ENCODE data around the gene RGMA.

DNA sequence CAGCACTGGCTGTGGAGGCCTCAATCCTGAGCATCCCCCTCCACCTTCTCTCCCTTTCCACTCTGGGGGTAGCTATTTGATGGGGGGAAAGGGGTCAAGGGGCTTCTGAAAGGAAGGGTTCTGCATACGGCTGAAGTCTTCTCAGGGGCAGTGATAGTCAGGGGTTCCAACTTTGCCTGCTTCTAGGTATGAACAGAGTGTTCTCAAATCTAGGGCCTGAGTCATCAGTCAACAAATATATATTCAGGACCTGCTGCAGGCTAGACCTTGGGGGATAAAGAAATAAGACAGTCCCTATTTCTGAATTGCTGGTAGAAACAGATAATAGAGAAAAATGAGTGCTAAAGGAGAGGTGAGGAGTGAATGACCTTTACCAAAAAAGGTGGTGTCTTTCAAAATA is 12.8 kb downstream of the RGMA start:
- TF ChIP-seq FOXP2 (optimal IDR thresholded peaks at IDR 0.05; ENCODE audit: borderline replicate concordance, extremely low read depth, extremely low read length, insufficient read depth), result no peak
- TF ChIP-seq, protein P1, sequence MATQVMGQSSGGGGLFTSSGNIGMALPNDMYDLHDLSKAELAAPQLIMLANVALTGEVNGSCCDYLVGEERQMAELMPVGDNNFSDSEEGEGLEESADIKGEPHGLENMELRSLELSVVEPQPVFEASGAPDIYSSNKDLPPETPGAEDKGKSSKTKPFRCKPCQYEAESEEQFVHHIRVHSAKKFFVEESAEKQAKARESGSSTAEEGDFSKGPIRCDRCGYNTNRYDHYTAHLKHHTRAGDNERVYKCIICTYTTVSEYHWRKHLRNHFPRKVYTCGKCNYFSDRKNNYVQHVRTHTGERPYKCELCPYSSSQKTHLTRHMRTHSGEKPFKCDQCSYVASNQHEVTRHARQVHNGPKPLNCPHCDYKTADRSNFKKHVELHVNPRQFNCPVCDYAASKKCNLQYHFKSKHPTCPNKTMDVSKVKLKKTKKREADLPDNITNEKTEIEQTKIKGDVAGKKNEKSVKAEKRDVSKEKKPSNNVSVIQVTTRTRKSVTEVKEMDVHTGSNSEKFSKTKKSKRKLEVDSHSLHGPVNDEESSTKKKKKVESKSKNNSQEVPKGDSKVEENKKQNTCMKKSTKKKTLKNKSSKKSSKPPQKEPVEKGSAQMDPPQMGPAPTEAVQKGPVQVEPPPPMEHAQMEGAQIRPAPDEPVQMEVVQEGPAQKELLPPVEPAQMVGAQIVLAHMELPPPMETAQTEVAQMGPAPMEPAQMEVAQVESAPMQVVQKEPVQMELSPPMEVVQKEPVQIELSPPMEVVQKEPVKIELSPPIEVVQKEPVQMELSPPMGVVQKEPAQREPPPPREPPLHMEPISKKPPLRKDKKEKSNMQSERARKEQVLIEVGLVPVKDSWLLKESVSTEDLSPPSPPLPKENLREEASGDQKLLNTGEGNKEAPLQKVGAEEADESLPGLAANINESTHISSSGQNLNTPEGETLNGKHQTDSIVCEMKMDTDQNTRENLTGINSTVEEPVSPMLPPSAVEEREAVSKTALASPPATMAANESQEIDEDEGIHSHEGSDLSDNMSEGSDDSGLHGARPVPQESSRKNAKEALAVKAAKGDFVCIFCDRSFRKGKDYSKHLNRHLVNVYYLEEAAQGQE (IDR thresholded peaks at IDR 0.05; ENCODE audit: insufficient read depth in 1 of 2, low read depth in 2 of 2, low read length in 2 of 2), result no peak
- no peak for TF ChIP-seq TAF1 (IDR thresholded peaks at IDR 0.05; ENCODE audit: borderline replicate concordance, insufficient read depth, low read length)
- no peak for TF ChIP-seq POLR2AphosphoS5 (IDR thresholded peaks at IDR 0.05; ENCODE audit: low read depth, low read length)

All from PFSK-1 (cell line).